Measurements from ENCODE around the gene RIPOR3. TPM values are rescaled to one million over a fixed set of nuclear protein-coding genes. Genes with fewer than 3 reads are reported as not detected.
A peak's percentile ranks its signal among the peaks of the same experiment; 100 is the strongest.

The RIPOR3 gene
- total RNA-seq, 1 experiment from 2014 or later: 0.46 TPM

DNA sequence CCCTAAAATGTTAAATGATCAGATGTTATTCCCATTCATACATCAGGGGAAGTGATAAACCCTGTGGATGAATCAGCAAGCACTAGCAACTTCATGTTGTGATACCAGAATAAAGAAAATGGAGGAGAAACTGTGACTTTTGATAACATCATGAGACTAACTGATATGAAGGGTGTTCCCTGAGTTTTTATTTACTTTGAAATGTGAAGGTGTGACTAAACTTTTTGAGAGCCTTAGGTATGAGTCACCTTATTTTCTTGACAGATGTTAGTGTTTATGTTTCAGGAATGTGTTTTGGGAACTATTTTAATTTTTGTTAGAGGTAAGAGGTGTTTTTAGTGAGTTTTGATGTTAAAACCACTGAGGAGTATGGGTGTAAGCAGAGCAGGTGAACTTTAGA is 44.5 kb upstream of the RIPOR3 start:
- no peaks in the 10 kb centered on the region for H3K9me3 ChIP-seq (ENCODE audit: control insufficient read depth, low read depth, low read length)
- H2BK20ac ChIP-seq (ENCODE audit: low read depth, low read length, poor library complexity, severe bottlenecking): no peak overlapping the region
- H3K27me3 Mint-ChIP-seq (ENCODE audit: low read depth): no peaks in the 10 kb centered on the region; the same call in 1 of the 2 replicates
- H3K23ac ChIP-seq (ENCODE audit: insufficient read length, low read depth, low read length): no peak overlapping the region
- peaks cover 2 to 38% (median 34%) of the 10 kb centered on the region in 3 experiments for H3K36me3 Mint-ChIP-seq (ENCODE audit: insufficient read depth in 1 of 3, low read depth in 3 of 3)
- H3K56ac ChIP-seq (ENCODE audit: insufficient read length, low read depth, low read length): no peak overlapping the region
- H4K20me1 ChIP-seq (ENCODE audit: control insufficient read depth, insufficient read depth, insufficient read length): no peaks in the 10 kb centered on the region
- no peak overlapping the region for H2AFZ ChIP-seq (ENCODE audit: low read length)
- H4K91ac ChIP-seq (ENCODE audit: insufficient read length, low read depth, low read length): no peak overlapping the region
- no peak overlapping the region for H3K14ac ChIP-seq (ENCODE audit: insufficient read depth, low read length)
- no peak overlapping the region for H4K5ac ChIP-seq (ENCODE audit: insufficient read length, low read depth, low read length)
- no peak overlapping the region for H2BK120ac ChIP-seq (ENCODE audit: low read depth, low read length, poor library complexity, severe bottlenecking)
- no peak overlapping the region for H4K8ac ChIP-seq (replicated peaks; ENCODE audit: insufficient read length, low read depth, low read length)
- no peak for DNase-seq
- H2BK15ac ChIP-seq (ENCODE audit: low read depth, low read length): no peak overlapping the region
- H3K9ac ChIP-seq (ENCODE audit: extremely low read depth, insufficient read length, low read length): no peak overlapping the region
- peaks cover 14% of the 10 kb centered on the region; the same call in 1 of the 2 replicates for H3K79me2 ChIP-seq (ENCODE audit: insufficient read depth, low read length)
- H2AK5ac ChIP-seq (ENCODE audit: insufficient read length, low read length): no peak overlapping the region
- H3K27ac Mint-ChIP-seq: peak overlapping the region; percentile 56 to 86 (median 62); a peak in 4 of 7 replicates
- no peaks in the 10 kb centered on the region for H3K27me3 ChIP-seq (ENCODE audit: insufficient read depth, low read length)
- H3K18ac ChIP-seq (ENCODE audit: insufficient read length, low read depth, low read length): no peak overlapping the region
- H3T11ph ChIP-seq (ENCODE audit: low read length): no peak overlapping the region
- no peaks in the 10 kb centered on the region for H3K79me1 ChIP-seq (ENCODE audit: insufficient read depth, low read depth, low read length, poor library complexity, severe bottlenecking)
- H3K4me1 Mint-ChIP-seq: peaks cover 49 to 57% of the 10 kb centered on the region in 2 experiments
- H3K27ac ChIP-seq (ENCODE audit: insufficient read length, low read depth, low read length): no peak overlapping the region
- H2BK5ac ChIP-seq (ENCODE audit: insufficient read length, low read length): no peak overlapping the region
- H3K23me2 ChIP-seq (ENCODE audit: insufficient read length, low read depth, low read length, poor library complexity, severe bottlenecking): peaks cover 3% of the 10 kb centered on the region
- peaks cover 6% of the 10 kb centered on the region for H3K4me1 ChIP-seq (ENCODE audit: insufficient read depth, low read length)
- H3K4me3 Mint-ChIP-seq: no peak overlapping the region
- TF ChIP-seq, protein P1, sequence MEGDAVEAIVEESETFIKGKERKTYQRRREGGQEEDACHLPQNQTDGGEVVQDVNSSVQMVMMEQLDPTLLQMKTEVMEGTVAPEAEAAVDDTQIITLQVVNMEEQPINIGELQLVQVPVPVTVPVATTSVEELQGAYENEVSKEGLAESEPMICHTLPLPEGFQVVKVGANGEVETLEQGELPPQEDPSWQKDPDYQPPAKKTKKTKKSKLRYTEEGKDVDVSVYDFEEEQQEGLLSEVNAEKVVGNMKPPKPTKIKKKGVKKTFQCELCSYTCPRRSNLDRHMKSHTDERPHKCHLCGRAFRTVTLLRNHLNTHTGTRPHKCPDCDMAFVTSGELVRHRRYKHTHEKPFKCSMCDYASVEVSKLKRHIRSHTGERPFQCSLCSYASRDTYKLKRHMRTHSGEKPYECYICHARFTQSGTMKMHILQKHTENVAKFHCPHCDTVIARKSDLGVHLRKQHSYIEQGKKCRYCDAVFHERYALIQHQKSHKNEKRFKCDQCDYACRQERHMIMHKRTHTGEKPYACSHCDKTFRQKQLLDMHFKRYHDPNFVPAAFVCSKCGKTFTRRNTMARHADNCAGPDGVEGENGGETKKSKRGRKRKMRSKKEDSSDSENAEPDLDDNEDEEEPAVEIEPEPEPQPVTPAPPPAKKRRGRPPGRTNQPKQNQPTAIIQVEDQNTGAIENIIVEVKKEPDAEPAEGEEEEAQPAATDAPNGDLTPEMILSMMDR (conservative IDR thresholded peaks at IDR 0.05): no peak
- H3K4ac ChIP-seq (ENCODE audit: low read depth, low read length): no peak overlapping the region
- H2BK12ac ChIP-seq (ENCODE audit: insufficient read length, low read depth, low read length): no peak overlapping the region
- no peaks in the 10 kb centered on the region for H3K9me3 Mint-ChIP-seq
- H3K4me2 ChIP-seq (ENCODE audit: insufficient read depth, insufficient read length, low read length): no peak overlapping the region
